SK-N-SH (cell line): ENCODE data around the gene SFRP2. TPM values are rescaled to one million over a fixed set of nuclear protein-coding genes. Genes with fewer than 3 reads are reported as not detected.

Experiments used
- CTCF ChIA-PET: fragments of 300-600, 350-600 bp; formaldehyde crosslinking; extraction: SDS; loops from one replicate; lab custom pipeline; 2021; lab: Yijun Ruan, JAX
- POLR2A ChIA-PET: fragments of 350-600 bp; sonication (Branson Sonifier 250); formaldehyde crosslinking; extraction: SDS; loops from one replicate; lab custom pipeline; 2020; ENCODE audit warnings: antibody characterized with exemption, inconsistent platforms; lab: Yijun Ruan, JAX
- DNase-seq: peaks from one replicate; pipeline ENCODE4 v3.0.0; 2012
- H2AFZ ChIP-seq: fragments of 200-600 bp; sonication (generic); 2 replicates; pipeline ENCODE4 v1.8.1; 2016; ENCODE audit warnings: antibody characterized with exemption, mild to moderate bottlenecking, low read depth
- H3F3A ChIP-seq: fragments of 200-600 bp; sonication (generic); replicated peaks from 2 replicates; pipeline ENCODE3; 2016; ENCODE audit warnings: antibody characterized with exemption, mild to moderate bottlenecking; ENCODE audit not compliant: insufficient read depth
- H3K27ac ChIP-seq, 2 experiments: fragments of 200-500 bp in 1 of 2; fragments of 200-600 bp in 1 of 2; sonication (Bioruptor generic) in 1 of 2; sonication (generic), shearing (Covaris generic) in 1 of 2; 2 replicates each; pipeline versions ENCODE4 v1.5.1 to v1.6.1; 2014 to 2016; ENCODE audit warnings: low read depth in 2 of 2, inconsistent platforms in 1 of 2, low read length in 1 of 2, mild to moderate bottlenecking in 1 of 2, mixed read lengths in 1 of 2
- H3K27me3 ChIP-seq: fragments of 200-600 bp; sonication (generic), shearing (Covaris generic); 2 replicates; pipeline ENCODE4 v1.6.1; 2016; ENCODE audit warnings: mixed run types; ENCODE audit not compliant: insufficient read depth
- H3K36me3 ChIP-seq, 2 experiments: fragments of 200-500 bp in 1 of 2; fragments of 200-600 bp in 1 of 2; sonication (Bioruptor generic) in 1 of 2; sonication (generic) in 1 of 2; replicated peaks in 1 of 2; 2 replicates each; pipeline versions ENCODE3 to v1.5.1; 2014 to 2016; ENCODE audit warnings: low read length in 1 of 2, mild to moderate bottlenecking in 1 of 2; ENCODE audit not compliant: insufficient read depth in 2 of 2, control insufficient read depth in 1 of 2
- H3K4me1 ChIP-seq, 2 experiments: fragments of 200-500 bp in 1 of 2; fragments of 200-600 bp in 1 of 2; sonication (Bioruptor generic) in 1 of 2; sonication (generic), shearing (Covaris generic) in 1 of 2; 2 replicates each; pipeline versions ENCODE4 v1.5.1 to v1.6.1; 2014 to 2016; ENCODE audit warnings: low read depth in 1 of 2, low read length in 1 of 2, mixed run types in 1 of 2; ENCODE audit not compliant: insufficient read depth in 2 of 2, control insufficient read depth in 1 of 2
- H3K4me2 ChIP-seq: fragments of 200-600 bp; sonication (generic), shearing (Covaris generic); 2 replicates; pipeline ENCODE4 v1.6.1; 2017; ENCODE audit warnings: mixed run types
- H3K4me3 ChIP-seq, 2 experiments: fragments of 200-500 bp in 1 of 2; fragments of 200-600 bp in 1 of 2; sonication (Bioruptor generic) in 1 of 2; sonication (generic), shearing (Covaris generic) in 1 of 2; 2 replicates each; pipeline versions ENCODE4 v1.5.1 to v1.8.1; 2014 to 2016; ENCODE audit warnings: low read depth in 2 of 2, inconsistent platforms in 1 of 2, low read length in 1 of 2, mild to moderate bottlenecking in 1 of 2, mixed read lengths in 1 of 2, moderate library complexity in 1 of 2
- H3K79me2 ChIP-seq: fragments of 200-600 bp; sonication (generic); 2 replicates; pipeline ENCODE4 v1.8.1; 2017; ENCODE audit warnings: mild to moderate bottlenecking; ENCODE audit not compliant: insufficient read depth
- H3K9ac ChIP-seq: fragments of 200-600 bp; sonication (generic); 2 replicates; pipeline ENCODE4 v1.6.1; 2017; ENCODE audit warnings: mixed run types
- H3K9me2 ChIP-seq: fragments of 200-600 bp; sonication (generic); 2 replicates; pipeline ENCODE4 v1.6.1; 2017; ENCODE audit warnings: mixed run types
- H3K9me3 ChIP-seq: fragments of 200-600 bp; sonication (generic); 2 replicates; pipeline ENCODE4 v1.6.1; 2017; ENCODE audit warnings: mixed run types, mild to moderate bottlenecking, moderate library complexity
- H4K20me1 ChIP-seq: fragments of 200-600 bp; sonication (generic); 2 replicates; pipeline ENCODE4 v1.6.1; 2017; ENCODE audit warnings: mild to moderate bottlenecking, mixed run types; ENCODE audit not compliant: insufficient read depth
- CHD2 ChIP-seq: fragments of 150-350 bp; IDR thresholded peaks from 2 replicates; pipeline ENCODE4 v1.6.1; 2018; ENCODE audit warnings: low read length; ENCODE audit not compliant: partially characterized antibody
- EP300 ChIP-seq, 2 experiments: IDR thresholded peaks; 2 replicates each; pipeline versions ENCODE4 v1.4.0 to v1.6.1; 2012; ENCODE audit warnings: borderline replicate concordance in 1 of 2, low read depth in 1 of 2, low read length in 1 of 2
- FOSL2 ChIP-seq: IDR thresholded peaks from 2 replicates; pipeline ENCODE4 v1.4.0; 2012; ENCODE audit warnings: low read depth, mild to moderate bottlenecking, moderate library complexity, borderline replicate concordance
- FOXM1 ChIP-seq: IDR thresholded peaks from 2 replicates; pipeline ENCODE4 v1.4.0; 2012; ENCODE audit warnings: low read depth, mild to moderate bottlenecking
- NRF1 ChIP-seq: IDR thresholded peaks from 2 replicates; pipeline ENCODE4 v1.6.1; 2012; ENCODE audit warnings: low read depth, mild to moderate bottlenecking, low read length
- POLR2AphosphoS5 ChIP-seq: IDR thresholded peaks from 2 replicates; pipeline ENCODE4 v1.6.1; 2012; ENCODE audit warnings: low read depth, low read length
- RCOR1 ChIP-seq: fragments of 150-350 bp; IDR thresholded peaks from 2 replicates; pipeline ENCODE4 v1.6.1; 2017; ENCODE audit warnings: antibody characterized with exemption, low read length
- SIN3A ChIP-seq: IDR thresholded peaks from 2 replicates; pipeline ENCODE4 v1.6.1; 2012; ENCODE audit warnings: low read depth, mild to moderate bottlenecking, low read length, moderate library complexity, borderline replicate concordance
- SMC3 ChIP-seq: IDR thresholded peaks from 2 replicates; pipeline ENCODE4 v1.6.1; 2012; ENCODE audit warnings: low read depth, low read length, improper control_type of control experiment
- WGBS: methylation state at CpG from one replicate; pipeline ENCODE4 v1.1.6; 2017; ENCODE audit warnings: low lambda C conversion rate; 5-methylcytosine and 5-hydroxymethylcytosine counted together
- polyA plus RNA-seq, 3 experiments: library from polyadenylated mRNA; depleted of rRNA; stranded (reverse); fragments of >200 nt; gene quantifications; 2 replicates each; pipeline ENCODE4 v1.2.3, GENCODE V29; 2012
- TF ChIP-seq, protein P1 (sequence below): fragments of 200-600 bp; sonication (generic); IDR thresholded peaks from 2 replicates; pipeline ENCODE4 v1.6.1; 2017; ENCODE audit warnings: antibody characterized with exemption, mild to moderate bottlenecking, moderate library complexity
- TF ChIP-seq, protein P2 (sequence below): IDR thresholded peaks from 2 replicates; pipeline ENCODE4 v1.6.1; 2012; ENCODE audit warnings: mild to moderate bottlenecking, low read depth, low read length, moderate library complexity
- TF ChIP-seq, protein P3 (sequence below): IDR thresholded peaks from 2 replicates; pipeline ENCODE4; 2012
- TF ChIP-seq, protein P4 (sequence below): IDR thresholded peaks from 2 replicates; pipeline ENCODE4 v1.4.0; 2012; ENCODE audit warnings: low read depth

The SFRP2 gene
- polyA plus RNA-seq, 1 of the 3 experiments (the other 2 are of a cell fraction) = not detected

DNA sequence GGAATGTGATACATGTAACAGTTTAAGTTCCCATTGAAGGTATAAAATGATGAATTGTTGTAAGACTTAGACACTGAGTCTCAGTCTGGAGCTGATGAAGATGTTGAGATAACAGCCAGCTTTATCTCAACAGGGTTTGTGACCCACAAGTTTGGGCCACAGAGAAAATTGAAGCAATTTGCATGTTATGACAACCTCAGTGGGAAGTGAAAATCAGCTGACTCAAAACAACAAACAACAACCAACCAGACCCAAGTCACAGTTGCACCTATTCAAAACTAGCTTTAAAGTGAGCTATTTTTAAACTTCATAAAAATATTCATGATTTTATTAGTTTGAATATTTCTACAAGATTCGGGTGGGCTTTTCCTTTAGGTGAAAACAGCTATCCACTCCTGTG lies 8.0 kb downstream of the SFRP2 start:
- Histone ChIP-seq H3K9me3 (no peaks in the 10 kb centered on the region), H3K4me3 (no peak overlapping the region), H2AFZ (no peak overlapping the region), H3K27ac (no peak overlapping the region), H3K4me1 (no peaks in the 10 kb centered on the region; a peak in 1 of 4 replicates), H4K20me1 (no peaks in the 10 kb centered on the region), H3F3A (no peaks in the 10 kb centered on the region), H3K9ac (no peak overlapping the region), H3K27me3 (peaks cover 10% of the 10 kb centered on the region; the same call in 1 of the 2 replicates), H3K36me3 (no peaks in the 10 kb centered on the region), H3K79me2 (no peaks in the 10 kb centered on the region), H3K9me2 (no peaks in the 10 kb centered on the region), H3K4me2 (no peak overlapping the region)
- ChIA-PET CTCF (interaction anchor here (1.2 to 1.7 kb wide), 2 partner anchors 10 to 15 kb away, joined by 3 to 6 read pairs; no protein-coding TSS in a partner anchor), POLR2A (no interaction called here)
- TF ChIP-seq EP300 (IDR thresholded peaks at IDR 0.05; ENCODE audit: borderline replicate concordance in 1 of 2, low read depth in 1 of 2, low read length in 1 of 2) = no peak
- TF ChIP-seq NRF1 = no peak
- TF ChIP-seq, protein P1, sequence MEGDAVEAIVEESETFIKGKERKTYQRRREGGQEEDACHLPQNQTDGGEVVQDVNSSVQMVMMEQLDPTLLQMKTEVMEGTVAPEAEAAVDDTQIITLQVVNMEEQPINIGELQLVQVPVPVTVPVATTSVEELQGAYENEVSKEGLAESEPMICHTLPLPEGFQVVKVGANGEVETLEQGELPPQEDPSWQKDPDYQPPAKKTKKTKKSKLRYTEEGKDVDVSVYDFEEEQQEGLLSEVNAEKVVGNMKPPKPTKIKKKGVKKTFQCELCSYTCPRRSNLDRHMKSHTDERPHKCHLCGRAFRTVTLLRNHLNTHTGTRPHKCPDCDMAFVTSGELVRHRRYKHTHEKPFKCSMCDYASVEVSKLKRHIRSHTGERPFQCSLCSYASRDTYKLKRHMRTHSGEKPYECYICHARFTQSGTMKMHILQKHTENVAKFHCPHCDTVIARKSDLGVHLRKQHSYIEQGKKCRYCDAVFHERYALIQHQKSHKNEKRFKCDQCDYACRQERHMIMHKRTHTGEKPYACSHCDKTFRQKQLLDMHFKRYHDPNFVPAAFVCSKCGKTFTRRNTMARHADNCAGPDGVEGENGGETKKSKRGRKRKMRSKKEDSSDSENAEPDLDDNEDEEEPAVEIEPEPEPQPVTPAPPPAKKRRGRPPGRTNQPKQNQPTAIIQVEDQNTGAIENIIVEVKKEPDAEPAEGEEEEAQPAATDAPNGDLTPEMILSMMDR = no peak
- no peak for TF ChIP-seq CHD2
- no peak for DNase-seq
- 4% methylated on average over 1 of the region's 1 CpG for WGBS

DNA sequence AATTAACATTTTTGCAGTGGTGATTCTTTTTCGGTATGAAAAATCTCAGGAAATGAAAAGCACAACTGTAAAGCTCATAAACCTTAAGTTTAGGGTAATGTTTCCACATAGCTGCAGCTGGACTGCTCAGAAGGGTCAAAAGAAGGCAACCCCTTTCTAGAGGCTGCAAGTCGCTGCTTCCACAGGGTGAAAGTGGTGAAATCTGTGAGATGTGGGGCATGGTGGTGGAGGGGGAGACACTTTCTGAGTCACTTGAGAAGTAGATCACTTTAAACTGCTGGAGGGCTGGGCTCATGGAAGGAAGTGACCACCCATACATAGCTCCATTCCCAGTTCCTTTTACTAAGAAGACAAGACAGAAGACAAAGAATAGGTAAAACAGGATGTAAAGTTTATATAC lies 8.7 kb downstream of the SFRP2 start:
- 6% methylated on average over 2 of the region's 2 CpGs for WGBS

More for the DNA sequence above, 8.7 kb downstream of the SFRP2 start:
- H3K9ac ChIP-seq = no peak overlapping the region
- H3K36me3 ChIP-seq = no peaks in the 10 kb centered on the region
- H3K4me3 ChIP-seq = no peak overlapping the region
- no peaks in the 10 kb centered on the region; a peak in 1 of 4 replicates for H3K4me1 ChIP-seq
- H3K27me3 ChIP-seq = peaks cover 10% of the 10 kb centered on the region; the same call in 1 of the 2 replicates
- no peak for TF ChIP-seq SIN3A
- TF ChIP-seq, protein P2, sequence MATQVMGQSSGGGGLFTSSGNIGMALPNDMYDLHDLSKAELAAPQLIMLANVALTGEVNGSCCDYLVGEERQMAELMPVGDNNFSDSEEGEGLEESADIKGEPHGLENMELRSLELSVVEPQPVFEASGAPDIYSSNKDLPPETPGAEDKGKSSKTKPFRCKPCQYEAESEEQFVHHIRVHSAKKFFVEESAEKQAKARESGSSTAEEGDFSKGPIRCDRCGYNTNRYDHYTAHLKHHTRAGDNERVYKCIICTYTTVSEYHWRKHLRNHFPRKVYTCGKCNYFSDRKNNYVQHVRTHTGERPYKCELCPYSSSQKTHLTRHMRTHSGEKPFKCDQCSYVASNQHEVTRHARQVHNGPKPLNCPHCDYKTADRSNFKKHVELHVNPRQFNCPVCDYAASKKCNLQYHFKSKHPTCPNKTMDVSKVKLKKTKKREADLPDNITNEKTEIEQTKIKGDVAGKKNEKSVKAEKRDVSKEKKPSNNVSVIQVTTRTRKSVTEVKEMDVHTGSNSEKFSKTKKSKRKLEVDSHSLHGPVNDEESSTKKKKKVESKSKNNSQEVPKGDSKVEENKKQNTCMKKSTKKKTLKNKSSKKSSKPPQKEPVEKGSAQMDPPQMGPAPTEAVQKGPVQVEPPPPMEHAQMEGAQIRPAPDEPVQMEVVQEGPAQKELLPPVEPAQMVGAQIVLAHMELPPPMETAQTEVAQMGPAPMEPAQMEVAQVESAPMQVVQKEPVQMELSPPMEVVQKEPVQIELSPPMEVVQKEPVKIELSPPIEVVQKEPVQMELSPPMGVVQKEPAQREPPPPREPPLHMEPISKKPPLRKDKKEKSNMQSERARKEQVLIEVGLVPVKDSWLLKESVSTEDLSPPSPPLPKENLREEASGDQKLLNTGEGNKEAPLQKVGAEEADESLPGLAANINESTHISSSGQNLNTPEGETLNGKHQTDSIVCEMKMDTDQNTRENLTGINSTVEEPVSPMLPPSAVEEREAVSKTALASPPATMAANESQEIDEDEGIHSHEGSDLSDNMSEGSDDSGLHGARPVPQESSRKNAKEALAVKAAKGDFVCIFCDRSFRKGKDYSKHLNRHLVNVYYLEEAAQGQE = no peak
- no peak for TF ChIP-seq FOSL2
- no peak for TF ChIP-seq RCOR1
- TF ChIP-seq POLR2AphosphoS5 = no peak
- no peak for TF ChIP-seq EP300 (IDR thresholded peaks at IDR 0.05; ENCODE audit: borderline replicate concordance in 1 of 2, low read depth in 1 of 2, low read length in 1 of 2)
- TF ChIP-seq, protein P3, sequence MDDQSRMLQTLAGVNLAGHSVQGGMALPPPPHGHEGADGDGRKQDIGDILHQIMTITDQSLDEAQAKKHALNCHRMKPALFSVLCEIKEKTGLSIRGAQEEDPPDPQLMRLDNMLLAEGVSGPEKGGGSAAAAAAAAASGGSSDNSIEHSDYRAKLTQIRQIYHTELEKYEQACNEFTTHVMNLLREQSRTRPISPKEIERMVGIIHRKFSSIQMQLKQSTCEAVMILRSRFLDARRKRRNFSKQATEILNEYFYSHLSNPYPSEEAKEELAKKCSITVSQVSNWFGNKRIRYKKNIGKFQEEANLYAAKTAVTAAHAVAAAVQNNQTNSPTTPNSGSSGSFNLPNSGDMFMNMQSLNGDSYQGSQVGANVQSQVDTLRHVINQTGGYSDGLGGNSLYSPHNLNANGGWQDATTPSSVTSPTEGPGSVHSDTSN = no peak
- no peak for TF ChIP-seq FOXM1
- TF ChIP-seq SMC3 = no peak
- TF ChIP-seq, protein P4, sequence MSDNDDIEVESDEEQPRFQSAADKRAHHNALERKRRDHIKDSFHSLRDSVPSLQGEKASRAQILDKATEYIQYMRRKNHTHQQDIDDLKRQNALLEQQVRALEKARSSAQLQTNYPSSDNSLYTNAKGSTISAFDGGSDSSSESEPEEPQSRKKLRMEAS = no peak
- H3K9me3 ChIP-seq = no peaks in the 10 kb centered on the region
- ChIA-PET POLR2A (no interaction called here), CTCF (interaction anchor here (1.7 kb wide), 1 partner anchor 16 kb away, joined by 6 read pairs; no protein-coding TSS in a partner anchor)
- no peaks in the 10 kb centered on the region for H4K20me1 ChIP-seq
- no peaks in the 10 kb centered on the region for H3F3A ChIP-seq
- no peak overlapping the region for H2AFZ ChIP-seq
- no peak overlapping the region for H3K4me2 ChIP-seq
- no peaks in the 10 kb centered on the region for H3K79me2 ChIP-seq
- no peak for DNase-seq
- no peaks in the 10 kb centered on the region for H3K9me2 ChIP-seq
- H3K27ac ChIP-seq = no peak overlapping the region
